HG03460 (cell line): ENCODE data around the gene SETBP1.
A peak's percentile ranks its signal among the peaks of the same experiment; 100 is the strongest.

Source experiments
- ATAC-seq: cut with Tn5 transposase; IDR thresholded peaks from one replicate; pipeline ENCODE4 v1.9.1; 2021; ENCODE audit not compliant: unreplicated experiment

SETBP1 gene

DNA sequence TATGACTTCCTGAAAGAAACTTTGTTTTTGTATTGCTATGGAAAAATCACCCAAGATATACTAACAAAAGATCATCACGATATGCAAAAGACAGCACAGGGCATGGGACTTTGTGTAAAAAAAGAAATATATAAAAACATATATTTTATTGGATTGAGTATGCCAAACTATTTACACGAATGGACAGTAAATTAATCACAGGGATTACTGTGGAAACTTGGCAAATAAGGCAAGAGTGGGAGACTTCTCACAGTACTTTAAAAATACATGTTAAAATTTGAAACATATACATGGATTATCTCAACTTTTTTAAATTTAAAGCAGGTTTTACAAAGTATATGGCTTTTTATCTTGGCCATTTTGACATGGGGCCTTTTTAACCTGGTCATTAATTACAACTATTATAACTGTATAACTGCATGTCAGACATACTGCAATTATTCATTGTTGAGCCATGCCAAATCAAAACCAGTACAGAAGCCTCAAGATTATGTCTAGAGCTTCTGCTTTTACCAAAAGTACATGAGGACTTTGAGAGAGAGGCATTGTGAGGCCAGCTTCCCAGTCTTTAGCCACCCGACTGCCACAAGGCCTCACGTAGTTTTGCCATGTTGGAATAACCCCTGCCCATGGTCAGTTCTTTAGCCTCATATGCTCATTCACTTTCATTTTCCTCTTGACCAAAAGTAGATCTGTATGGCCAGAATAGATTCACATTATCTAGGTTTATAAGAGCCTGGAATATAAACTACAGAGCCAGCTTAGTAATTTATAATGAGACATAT lies 419.8 kb downstream of the SETBP1 start:
- ATAC-seq: no peak

DNA sequence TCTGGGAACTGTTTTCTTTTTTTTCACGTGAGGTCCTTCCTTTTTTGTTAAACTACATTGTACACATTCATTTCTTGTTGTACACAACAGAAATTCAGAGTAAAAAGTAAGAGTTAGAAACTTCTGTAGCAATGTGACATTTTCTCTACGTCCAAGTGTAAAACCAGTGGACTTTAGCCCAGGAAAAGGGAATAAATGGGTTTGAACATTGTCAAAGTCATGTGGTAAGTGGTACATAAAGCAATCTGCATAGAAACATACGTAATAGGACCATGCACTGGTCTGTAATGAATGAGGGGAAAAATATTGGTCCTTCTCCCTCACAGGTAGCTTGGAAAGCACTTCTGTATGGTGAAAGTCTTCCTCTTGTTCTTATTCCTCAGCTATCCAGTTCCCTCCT lies 421.4 kb downstream of the SETBP1 start:
- no peak for ATAC-seq

DNA sequence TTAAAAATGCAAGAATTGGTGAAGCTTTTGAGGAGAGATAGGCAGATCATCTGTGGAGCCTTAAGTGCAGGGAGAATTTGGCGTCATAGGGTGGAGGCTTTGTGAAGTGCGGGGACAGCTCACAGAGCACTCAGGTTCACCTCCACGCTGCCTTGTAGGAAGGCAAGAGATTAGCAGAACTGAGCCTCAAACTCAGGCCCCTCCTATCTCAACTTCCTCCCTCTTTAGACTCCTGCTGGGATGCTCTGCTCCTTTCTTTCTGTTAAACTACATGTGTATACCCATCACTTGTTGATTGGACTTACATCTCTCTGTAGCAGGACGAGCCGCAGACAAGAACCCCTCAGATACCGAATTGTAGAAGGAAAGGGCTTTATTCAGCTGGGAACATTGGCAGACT lies 422.2 kb downstream of the SETBP1 start:
- no peak for ATAC-seq

DNA sequence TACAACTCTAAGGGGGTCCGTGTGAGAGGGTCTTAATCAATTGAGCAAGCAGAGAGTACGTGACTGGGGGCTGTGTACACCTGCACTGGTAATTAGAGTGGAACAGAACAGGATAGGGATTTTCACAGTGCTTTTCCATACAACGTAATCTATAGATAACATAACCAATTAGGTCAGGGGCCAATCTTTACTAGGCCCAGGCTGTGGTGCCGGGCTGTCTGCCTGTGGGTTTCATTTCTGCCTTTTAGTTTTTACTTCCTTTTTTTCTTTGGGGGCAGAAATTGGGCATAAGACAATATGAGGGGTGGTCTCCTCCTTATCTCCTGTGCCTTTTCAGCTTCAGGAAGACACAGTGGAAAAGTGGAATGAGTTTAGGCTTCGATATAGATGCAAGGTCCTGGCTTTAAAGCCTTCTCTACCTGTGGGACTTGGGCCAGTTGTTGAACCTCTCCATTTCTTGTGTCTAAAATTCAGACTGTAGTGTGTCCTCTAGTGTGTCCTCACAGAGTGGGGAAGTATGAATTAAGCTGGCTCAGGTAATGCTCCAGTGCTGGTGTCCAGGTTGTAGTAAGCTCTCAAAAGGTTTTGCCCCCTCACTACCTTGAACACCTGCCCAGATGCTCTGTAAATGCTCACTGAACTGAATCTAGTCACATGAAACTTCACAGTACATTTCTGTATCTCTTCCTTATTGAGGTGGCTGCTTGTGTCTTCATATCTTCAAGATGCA lies 422.8 kb downstream of the SETBP1 start:
- peak; percentile 49 for ATAC-seq

DNA sequence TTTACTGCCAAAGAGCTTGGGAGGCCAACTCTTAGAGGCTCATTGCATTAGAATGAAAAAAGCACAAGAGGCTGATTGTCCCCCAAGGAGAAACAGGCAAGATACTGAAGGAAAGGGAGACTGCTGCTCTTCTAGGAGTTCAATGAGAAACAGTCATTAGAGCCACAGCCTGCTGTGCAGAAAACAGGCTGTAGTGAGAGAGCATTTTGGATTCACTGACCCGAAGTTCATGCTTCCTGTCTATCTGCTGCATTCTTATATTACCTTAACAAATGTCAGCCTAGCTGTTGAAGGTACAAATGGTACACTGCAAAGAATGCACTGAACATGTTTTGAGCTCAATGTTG lies 423.3 kb downstream of the SETBP1 start:
- peak; percentile 27 for ATAC-seq

DNA sequence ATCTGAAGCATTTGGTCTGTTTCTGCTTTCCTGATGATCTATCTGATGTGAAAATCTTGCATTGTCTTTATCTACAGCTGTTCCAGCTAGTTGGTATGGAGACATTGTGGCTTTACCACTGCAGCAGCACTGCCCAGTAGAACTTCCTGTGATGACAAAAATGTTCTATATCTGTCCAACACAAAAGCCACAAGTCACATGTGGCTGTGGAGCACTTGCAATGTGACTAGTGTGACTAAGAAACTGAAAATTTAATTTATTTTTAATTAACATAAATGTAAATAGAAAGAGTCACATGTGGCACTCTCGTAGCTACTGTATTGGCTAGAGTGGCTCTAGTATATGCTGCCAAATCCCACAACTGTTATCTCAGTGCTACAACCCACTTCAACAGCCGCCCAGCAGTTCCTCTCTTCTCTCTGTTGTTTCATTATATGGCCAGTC lies 425.7 kb downstream of the SETBP1 start:
- peak; percentile 83 for ATAC-seq

DNA sequence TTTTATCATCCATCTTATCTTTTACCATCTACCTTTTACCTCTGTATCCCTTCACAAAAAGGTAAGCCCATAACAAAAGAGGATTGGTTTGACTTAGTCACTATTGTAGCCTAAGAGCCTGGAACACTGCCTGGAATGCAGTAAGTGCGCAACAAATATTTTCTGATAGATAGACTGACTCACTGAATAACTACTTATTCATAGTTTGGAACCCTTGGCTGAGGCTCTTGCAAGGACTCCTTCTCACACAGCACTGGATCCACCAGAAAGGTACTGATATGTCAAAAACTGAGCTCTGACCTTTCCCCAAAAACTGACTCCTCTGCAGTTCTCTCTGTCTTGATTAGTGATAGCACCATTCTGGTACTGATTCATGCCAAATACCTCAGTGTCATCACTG lies 426.7 kb downstream of the SETBP1 start:
- ATAC-seq: no peak

DNA sequence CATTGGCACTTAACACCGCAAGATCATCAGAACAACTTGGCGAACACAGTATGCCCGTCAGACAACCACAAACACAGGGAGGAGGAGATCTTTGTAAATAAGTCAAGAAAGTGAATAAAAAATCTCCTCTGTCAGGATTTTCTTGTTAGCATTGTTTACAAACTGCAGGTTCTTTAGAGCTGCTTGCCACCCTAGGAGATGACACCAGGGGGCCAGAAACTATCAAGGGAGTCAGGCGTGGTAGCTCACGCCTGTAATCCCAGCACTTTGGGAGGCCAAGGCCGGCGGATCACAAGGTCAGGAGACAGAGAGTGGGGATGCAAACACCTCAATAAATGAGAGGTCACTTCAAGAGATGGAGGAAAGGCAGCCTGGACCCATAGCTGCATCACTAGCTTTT lies 428.1 kb downstream of the SETBP1 start:
- ATAC-seq: no peak

DNA sequence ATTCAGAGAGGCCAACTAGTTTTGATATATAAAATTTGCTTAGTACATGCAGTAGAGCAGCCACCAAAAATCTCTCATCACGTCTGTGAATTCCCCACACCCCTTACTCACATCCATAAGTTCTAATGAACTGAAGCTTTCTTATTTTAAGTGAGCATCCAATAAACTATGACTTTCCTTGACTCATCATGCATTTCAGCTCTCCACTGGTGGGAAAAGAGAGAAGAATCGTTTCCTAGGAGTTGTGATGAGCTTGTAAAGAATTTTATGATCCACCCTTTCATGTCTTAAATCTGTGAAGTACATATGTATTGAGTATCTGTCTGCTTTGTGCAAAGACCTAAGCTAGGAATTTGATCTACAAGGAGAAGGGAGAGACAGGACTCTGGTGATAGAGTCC lies 428.6 kb downstream of the SETBP1 start:
- no peak for ATAC-seq

DNA sequence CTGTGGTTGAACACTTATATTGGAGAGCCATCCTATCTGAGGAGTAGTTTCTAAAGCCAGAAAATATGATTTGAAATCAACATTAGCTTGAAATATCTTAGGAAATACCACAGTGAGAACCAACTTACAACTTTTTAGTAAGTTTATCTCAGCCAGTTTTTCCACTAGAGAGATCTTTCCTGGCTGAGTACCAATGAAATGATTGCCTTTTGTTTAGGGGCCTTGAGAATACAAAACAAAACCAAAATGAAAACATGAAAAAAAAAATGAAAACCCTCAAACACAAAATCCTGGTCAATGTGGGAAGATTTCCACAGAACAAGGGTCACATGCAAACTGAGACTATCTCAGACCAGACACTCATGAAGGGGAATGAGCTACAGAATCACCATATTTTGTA lies 429.0 kb downstream of the SETBP1 start:
- no peak for ATAC-seq

DNA sequence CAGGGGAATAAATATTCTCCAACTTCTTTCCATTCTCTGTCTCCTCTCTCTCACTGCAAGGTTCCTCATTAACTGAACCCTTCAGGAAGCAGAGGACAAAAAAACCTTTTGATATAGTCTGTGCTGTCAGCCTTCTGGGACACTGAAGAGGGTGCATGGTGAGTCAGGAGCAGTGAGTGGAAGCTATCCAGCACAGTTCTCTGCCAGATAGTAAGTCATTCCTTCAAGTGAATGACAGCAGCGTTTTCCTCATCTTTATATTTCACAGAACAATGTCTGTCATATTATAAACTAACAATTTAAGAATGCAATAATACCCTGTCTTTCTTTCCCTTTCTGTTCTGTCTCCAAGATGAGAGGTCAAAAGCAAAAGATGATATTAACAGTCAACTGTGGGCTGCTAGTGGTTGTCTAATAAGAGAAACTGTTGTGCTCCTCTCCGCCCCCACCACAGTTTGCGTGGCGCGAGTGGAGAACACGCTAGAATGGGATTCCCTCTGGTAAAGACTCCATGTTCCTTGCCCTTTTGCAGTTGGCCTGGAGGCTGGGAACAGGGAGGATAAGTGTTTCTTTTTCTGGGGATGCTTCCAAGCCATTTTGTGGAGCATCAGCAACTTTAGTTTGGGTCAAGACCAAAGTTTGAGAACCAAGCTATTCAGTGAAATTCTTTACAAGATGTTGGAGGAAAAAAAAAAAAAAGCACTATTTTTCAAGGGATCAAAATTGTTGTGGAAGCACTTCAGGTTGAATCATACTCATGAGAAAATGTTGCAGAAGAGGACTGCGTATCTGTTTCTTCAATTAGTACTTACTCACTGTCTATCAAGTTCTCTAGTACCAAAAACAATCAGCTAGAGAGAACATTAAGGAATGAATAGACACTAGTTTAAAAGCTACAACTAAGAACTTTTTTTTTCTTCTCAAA lies 430.2 kb downstream of the SETBP1 start:
- ATAC-seq: no peak

DNA sequence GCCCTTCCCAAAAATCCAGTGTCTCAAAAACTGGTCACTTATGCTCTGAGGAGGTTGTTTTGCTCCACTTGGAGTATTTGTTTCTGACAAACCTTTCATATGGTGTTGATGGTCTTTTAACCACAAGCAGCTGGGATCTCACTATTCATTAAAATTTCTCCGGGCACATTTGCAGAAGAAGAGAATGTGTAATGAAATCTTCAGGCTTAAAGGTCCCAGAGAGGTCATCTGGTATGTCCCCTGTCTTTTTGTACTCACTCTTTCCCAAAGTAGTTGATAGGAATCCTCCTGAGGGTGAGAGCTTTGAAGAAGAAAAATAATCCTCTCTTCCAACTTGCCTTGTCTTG lies 430.8 kb downstream of the SETBP1 start:
- no peak for ATAC-seq

DNA sequence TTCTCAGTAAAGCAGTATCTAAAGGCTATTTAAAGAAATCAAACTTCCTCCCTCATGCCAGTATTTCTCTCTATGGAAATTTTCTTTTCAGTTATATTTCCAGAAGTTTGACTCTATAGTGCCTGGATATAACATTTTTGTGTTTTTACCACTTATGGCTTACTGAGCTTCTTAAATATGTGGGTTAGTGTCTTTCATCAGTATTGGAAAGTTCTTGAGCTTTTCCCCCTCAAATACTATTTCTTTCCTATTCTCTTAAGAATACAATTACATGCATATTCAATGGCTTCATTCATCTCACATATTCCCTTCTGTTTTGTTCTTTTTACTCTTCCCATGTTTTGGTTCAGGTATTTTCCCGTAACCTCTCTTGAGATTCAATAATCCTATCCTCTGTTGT lies 432.0 kb downstream of the SETBP1 start:
- no peak for ATAC-seq

DNA sequence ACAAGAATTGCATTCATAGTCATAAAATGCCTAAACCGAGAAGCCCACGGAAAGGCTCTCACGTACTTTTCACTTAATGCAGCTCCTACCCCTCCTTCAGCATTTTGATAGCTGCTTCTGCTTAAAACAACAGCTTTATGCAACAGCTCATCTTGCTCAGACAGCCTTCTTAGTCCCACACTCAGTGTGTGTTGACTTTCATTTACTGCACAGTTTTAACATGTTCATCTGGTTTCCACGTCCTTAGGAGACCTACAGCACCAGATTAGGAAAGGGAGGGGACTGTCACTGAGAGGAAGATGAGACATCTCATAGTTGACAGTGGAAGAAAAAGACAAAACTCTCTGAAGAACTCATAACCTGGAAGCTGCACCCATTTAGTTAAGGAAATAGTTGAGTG lies 435.4 kb downstream of the SETBP1 start:
- no peak for ATAC-seq
